Kidney glomerular epithelial cell (primary cell): ENCODE measurements around the gene SLC35D2.
A peak's percentile ranks its signal among the peaks of the same experiment; 100 is the strongest.
"Not testable (repeated sequence)": the region's sequence is repeated elsewhere in the genome, so short reads cannot be mapped to it uniquely, and the experiment has no call there.

Experiments used
- DNase-seq: peaks from one replicate; lab custom pipeline; 2025; lab: John Stamatoyannopoulos, UW

The SLC35D2 gene

DNA sequence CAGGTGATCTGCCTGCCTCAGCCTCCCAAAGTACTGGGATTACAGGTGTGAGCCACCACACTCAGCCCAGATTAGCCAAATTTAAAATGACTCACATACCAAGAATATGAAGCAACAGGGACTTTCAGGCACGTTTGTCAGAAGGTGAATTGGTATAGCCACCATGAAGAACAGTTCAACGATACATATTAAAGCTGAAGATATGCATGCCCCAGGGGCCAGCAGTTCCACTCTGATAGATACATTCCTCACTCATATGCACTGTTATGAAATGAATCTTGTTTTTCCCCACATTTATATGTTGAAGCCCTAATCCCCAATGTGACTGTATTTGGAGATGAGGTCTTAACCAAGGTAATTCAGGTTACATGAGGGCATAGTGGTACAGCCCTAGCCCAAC, 22.5 kb downstream of the SLC35D2 start:
- DNase-seq, result no peak

GRCh38 chr9:96360523-96360922, 23.0 kb downstream of the SLC35D2 start:
- not testable (repeated sequence) for DNase-seq

DNA sequence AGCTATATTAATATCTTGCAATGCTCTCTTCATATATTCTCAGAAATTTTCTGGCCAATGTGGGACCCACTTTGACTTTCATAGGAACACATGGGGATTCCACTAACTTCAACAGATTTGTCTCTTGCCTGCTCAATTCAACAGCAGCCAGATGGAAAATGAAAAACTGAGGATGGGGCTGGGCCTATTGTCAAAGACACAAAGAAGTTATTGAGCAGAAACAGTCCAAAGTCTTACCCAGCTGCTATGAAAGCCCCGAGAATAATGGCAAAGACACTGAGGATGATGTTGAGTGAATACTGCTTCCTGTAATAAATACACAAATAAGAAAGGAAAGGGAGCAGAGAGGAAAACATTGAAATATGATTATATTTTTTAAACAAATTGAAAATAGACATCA, 32.6 kb downstream of the SLC35D2 start:
- DNase-seq, result no peak

DNA sequence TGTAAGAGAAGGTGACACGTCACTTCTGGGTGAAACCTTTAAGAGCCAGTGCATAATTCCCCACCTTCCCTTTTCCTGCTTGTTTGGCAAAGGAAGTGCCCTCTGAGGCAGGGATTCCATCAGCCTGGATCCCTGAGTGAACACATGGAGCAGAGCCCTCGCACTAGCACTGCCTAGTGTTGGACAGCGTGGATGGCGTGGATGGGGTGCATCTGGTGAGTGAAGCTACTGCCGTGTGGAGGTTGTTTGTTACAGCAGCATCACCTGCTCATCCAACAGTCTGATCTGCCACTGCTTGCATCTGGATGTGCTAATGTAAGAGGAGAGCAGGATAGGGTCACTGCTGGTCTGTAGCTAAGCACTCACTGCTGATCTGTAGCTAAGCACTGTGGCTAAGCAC, 35.2 kb downstream of the SLC35D2 start:
- DNase-seq, result no peak

- DNase-seq, result no peak
Measured at GRCh38 chr9:96345551-96345950, 38.0 kb downstream of the SLC35D2 start.

- DNase-seq, result peak; percentile 84
Measured at GRCh38 chr9:96344458-96345180, 38.9 kb downstream of the SLC35D2 start.

DNA sequence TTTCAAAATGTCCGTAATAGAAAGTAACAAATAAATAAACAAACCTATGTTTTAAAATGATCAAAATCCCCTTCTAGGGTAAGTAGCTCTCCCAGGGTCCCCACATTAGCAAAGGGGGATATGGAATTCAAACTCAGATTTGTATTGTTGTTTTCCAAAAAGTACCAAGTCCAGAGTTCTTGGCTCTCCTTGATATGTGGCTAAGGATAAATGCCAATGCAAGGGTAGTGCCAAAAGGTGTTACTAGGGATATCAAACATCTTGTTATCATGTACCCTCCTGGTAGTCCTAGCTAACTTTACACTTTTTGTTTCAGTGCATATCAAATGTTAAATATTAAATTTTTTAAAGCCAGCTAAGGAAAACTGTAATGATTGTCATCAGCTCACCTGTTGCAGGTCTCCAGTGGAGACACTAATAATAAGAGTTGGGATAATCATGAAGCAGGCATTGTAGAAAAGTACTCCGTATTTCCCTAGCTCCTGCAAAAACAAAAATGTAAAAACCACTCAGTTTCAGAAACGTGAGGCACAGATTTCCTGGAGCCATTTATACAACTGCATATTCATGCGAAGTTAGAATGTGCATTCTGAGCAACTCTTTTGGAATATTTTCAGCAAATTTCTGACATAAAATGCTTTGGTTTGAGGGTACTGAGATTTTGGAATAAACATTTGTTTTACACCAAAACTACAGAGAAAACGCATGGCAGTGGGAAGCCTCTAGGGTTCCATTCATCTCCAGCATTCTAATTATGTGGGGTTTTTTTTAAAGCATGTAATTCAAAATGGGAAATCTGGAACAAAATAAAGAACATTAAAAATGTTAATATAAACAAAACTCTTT, 39.8 kb downstream of the SLC35D2 start:
- no peak for DNase-seq

DNA sequence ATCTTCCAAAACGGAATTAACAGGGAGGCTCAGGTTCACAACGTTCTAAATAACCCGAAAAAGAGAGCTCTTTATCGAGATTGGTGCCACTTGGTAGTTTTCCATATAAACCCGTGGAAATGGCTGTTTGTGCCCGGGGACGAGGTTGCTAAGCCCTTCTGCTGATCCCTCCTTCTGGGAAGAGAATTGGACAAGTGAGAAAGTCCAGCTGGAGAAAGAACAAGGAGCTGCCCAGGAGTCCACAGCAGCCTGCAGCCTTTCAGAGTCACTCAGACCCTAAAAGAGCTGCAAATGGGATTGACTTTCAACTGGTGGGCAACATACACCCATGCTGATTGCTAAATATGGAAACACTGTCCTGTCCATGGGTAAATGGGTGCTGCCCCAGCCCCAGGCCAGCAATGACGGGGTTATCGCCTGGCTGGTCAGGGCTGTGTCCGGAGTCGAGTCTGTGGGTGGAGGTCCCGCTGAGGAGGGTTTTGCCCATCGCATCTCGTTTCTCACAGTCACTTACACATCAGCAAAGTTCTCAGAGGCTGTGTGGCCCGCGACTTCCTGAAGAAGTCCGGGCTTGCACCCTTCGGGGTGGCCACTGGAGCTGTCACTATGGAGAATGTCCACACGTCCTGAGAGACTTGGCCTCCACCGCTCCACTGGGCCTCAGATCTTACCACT, 40.8 kb downstream of the SLC35D2 start:
- no peak for DNase-seq

DNA sequence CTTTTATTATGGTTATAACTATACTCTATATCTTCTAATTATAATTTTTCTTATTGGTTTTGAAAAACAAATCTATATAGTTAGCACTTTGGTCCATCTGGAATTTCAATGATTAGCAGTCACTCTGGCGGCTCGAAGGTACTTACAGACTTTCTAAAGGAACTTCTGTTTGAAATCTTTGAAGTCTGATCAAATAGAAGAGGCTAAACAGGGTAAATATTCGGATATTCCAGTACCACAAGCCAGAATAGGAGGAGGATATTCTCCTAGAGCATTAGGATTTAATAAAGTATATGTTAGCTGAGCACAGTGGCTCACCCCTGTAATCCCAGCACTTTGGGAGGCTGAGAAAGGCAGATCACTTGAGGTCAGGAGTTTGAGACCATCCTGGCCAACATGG, 42.8 kb downstream of the SLC35D2 start:
- DNase-seq, result no peak

DNA sequence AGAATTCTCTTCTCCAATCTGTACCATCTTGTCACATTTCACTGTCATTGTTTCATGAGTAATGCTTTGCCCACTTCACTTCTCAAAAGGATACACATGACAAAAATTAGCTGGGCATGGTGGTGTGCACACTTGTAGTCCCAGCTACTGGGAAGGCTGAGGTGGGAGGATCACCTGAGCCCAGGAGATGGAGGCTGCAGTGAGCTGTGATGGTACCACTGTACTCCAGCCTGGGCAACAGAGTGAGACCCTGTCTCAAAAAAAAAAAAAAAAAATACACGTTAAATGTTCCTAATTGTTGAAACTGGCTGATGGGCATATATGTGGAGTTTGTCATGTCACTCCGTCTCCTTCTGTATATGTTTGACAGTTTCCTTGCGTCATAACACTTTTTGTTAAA, 45.2 kb downstream of the SLC35D2 start:
- no peak for DNase-seq

DNA sequence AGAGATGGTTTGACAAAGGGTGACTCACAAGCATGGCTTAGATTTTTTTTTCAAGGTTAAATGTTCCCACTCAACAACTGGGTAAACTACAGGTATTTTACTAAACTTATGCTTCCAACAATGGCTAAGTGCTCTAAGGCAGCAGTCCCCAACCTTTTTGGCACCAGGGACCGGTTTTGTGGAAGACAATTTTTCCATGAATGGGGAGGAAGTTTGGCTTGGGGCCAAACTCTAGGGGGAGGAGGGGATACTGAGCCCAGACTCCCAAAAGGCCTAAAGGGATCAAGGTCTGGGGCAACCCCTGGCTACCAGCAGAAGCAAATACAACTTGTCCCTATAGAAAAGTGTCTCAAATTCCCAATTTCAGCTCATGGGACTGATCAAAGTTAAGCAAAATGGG, 49.6 kb downstream of the SLC35D2 start:
- DNase-seq, result no peak

DNA sequence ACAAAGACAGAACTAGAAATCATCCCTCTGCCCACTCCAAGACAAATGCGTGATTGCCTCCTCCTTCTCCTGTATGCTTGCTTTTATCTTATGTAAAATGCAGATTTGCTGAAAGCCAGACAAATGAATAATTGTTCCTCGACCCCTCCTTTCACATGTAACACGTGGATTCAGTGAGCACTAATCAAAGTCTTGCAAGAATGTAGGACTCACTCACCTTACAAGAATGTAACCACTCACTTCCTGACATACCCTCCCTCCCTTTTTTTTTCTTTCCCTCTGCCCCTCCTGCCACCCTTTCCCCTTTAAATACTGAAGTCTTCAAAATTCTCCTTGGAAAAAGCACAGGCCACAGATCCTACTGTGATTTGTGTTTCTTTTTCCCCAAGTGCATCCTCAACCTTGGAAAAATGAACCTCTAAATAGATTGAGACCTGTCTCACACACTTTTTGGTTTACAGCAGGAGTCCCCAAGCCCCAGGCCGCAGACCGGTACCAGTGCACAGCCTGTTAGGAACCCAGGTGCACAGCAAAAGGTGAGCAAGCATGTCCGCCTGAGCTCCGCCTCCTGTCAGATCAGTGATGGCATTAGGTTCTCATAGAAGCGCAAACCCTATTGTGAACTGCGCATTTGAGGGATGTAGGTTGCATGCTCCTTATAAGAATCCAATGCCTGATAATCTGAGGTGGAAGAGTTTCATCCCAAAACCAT, 52.1 kb downstream of the SLC35D2 start:
- peak; percentile 60 for DNase-seq

DNA sequence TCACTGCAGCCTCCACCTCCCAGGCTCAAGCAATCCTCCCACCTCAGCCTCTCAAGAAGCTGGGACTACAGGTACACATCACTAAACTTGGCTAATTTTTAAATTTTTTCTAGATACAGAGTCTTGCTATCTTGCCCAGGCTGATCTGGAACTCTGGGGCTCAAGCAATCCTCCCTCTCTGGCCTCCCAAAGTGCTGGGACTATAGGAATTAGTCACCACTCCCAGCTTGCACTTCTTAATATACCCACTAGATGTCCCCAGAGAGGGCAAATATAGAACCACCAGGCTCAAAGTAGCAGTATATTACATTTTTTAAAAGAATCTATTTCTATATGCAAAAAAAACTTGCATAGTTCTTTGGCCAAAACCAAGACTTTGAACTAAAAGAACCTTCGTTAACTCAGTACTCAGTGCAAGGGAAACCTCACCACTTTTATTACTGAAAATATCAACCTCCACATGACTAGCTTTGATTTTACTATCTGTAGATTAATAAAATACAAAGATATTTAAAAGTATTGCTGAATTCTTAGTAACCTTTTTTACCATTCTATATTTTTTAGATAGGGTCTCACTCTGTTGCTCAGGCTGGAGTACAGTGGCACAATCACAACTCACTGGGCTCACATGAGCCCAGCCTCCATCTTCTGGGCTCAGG, 55.7 kb downstream of the SLC35D2 start:
- peak; percentile 79 for DNase-seq

- no peak for DNase-seq
Measured at GRCh38 chr9:96323169-96323568, 60.3 kb downstream of the SLC35D2 start.

DNA sequence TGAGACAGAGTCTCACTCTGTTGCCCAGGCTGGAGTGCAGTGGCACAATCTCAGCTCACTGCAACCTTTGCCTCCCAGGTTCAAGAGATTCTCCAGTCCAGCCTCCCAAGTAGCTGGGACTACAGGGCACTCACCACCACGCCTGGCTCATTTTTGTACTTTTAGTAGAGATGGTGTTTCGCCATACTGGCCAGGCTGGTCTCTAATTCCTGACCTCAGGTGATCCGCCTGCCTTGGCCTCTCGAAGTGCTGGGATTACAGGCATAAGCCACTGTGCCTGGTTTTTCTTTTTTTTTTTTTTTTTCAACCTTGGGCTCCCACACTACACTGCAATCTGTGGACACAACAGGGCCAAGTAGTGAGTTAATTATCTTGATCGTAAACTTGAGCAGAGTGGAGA, 60.8 kb downstream of the SLC35D2 start:
- DNase-seq, result not testable (repeated sequence)

DNA sequence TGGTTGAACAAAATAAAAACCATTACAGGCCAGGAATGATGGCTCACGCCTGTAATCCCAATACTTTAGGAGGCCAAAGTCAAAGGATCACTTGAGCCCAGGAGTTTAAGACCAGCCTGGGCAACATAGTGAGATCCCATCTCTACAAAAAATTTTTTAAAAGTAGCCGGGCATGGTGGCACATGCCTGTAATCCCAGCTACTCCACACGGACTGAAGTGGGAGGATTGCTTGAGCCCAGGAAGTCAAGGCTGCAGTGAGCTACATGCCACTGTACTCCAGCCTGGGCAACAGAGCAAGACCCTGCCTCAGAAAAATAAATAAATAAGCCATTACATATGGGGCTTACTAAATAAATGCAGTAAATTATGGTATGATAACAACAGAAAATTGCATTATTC, 61.3 kb downstream of the SLC35D2 start:
- not testable (repeated sequence) for DNase-seq

DNA sequence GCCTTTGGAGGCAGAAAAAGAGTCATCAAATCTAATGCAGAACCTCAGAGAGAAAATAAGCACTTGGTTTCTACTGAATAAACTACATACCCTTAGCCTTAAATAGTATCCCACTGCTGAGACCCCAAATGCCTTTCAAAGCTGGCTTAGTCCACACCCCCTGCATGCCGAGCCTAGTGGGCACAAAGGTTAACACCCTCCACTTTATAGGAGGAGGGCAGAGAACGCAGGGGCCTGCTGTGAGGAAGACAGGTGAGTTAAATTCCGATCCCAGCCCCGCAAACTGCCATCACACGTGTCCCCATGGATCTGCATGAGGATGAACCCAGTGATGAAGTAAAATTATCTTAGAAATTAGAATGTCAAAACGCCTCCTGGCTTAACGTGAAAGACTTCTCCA, 62.0 kb downstream of the SLC35D2 start:
- no peak for DNase-seq

DNA sequence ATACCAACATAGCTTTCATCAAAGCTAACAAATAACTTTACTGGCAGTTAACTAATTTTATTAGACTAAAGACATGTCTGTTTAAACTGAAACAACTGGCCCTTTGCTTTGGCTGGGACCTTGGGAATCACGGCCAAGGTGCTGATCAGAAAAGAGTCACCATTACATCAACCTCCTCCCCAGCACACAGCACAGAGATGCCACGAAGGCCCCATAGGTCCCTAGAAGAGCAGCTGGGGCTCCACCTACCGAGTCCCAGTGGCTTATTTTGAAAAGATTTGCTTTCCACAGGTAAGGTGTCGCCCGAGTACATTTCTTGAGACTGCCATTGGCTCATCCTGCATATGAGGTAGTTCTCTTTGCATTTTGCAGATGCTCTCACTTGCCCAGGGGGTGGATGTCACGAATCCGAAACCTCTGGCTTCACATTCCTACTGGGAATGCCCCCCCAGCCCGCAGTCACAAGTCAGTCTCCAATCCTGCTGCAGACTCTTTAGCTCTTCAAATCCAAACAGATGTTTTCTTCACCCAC, 62.7 kb downstream of the SLC35D2 start:
- no peak for DNase-seq

DNA sequence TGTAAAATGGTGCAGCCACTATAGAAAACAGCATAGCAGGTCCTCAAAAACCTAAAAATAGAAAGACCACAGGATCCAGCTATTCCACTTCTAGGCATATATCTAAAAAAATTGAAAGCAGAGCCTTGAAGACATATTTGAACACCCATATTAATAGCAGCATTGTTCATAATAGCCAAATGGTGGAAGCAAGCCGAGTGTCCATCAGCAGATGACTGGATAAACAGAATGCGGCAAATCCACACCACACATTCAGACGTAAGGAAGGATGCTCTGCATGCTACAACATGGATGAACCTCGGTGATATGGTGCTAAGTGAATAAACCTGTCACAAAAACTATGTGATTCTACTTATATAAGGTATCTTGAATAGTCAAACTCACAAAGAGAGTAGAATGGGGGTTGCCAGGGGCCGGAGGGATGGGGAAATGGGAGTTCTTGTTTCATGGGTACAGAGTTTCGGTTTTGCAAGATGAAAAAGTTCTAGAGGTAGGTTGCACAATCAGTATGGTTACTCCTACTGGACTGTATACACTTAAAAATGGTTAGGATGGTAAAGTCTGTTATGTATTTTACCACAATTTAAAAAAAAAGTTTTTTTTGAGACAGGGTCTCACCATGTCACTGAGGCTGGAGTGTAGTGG, 64.5 kb downstream of the SLC35D2 start:
- DNase-seq, result no peak

GRCh38 chr9:96317335-96317980, 66.1 kb downstream of the SLC35D2 start:
- DNase-seq, result peak; percentile 29
